PFSK-1 (cell line): ENCODE results near the gene SIVA1.

Experiments used
- FOXP2 ChIP-seq: optimal IDR thresholded peaks from 2 replicates; pipeline ENCODE3; 2011; ENCODE audit warnings: borderline replicate concordance, control low read depth, inconsistent platforms; ENCODE audit not compliant: insufficient read depth; ENCODE audit errors: extremely low read length, extremely low read depth
- POLR2AphosphoS5 ChIP-seq: IDR thresholded peaks from 2 replicates; pipeline ENCODE4 v1.6.1; 2012; ENCODE audit warnings: low read depth, mild to moderate bottlenecking, control low read depth, low read length, moderate library complexity
- REST ChIP-seq, 2 experiments: IDR thresholded peaks; 2 replicates each; pipeline versions ENCODE4 v1.6.1 to v1.8.0; 2011 to 2012; ENCODE audit warnings: low read depth in 2 of 2, low read length in 2 of 2, control low read depth in 1 of 2, inconsistent platforms in 1 of 2, mild to moderate bottlenecking in 1 of 2, moderate library complexity in 1 of 2; ENCODE audit not compliant: insufficient read depth in 1 of 2
- SIN3A ChIP-seq: IDR thresholded peaks from 2 replicates; pipeline ENCODE4 v1.6.1; 2012; ENCODE audit warnings: mild to moderate bottlenecking, low read length, moderate library complexity, borderline replicate concordance; ENCODE audit not compliant: insufficient read depth
- TAF1 ChIP-seq: IDR thresholded peaks from 2 replicates; pipeline ENCODE4 v1.6.1; 2012; ENCODE audit warnings: low read length, control low read depth, borderline replicate concordance; ENCODE audit not compliant: insufficient read depth

Gene SIVA1

DNA sequence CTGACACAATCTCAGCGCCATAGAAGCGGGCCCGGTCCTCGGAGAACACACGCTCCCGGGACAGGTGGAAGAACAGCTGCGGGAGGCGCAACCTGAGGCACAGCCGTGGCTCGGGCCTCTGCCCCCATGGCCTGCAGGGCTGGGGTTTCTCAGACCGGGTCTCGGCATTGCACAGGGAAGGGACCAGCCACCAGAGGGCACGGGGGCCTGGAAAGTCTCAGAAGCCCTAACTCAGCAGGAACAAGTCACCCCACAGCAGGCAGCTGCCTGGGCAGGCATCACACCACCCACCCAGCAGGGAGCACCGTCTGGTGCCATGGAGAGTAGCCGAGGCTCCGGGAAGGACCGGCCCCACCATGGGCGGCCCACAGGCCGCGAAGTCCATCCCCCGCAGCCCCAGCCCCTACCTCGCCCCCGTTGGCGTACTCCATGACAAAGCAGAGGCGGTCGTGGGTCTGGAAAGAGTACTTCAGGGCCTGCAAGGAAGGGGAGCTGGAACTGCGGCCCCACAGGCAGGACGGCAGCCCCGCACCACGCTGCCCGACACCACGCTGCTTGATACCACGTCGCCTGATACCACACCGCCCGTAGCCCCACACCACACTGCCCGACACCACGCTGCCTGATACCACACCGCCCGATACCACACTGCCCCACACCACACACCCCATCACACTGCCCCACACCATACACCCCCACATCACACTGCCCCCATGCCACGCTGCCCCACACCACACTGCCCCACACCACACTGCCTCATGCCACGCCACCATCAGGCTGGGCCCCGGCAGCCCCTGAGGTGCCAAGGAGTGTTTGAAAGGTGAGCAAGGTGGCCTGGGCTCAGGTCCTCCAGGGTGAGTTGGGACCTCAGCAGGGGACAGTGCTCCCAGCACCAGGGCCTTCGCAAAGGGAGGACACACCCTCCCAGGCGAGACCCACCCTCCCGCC lies 20.8 kb downstream of the SIVA1 start:
- TF ChIP-seq POLR2AphosphoS5 (no peak), FOXP2 (no peak), REST (IDR thresholded peaks at IDR 0.05; ENCODE audit: insufficient read depth in 1 of 2, low read depth in 2 of 2, low read length in 2 of 2) (no peak)

DNA sequence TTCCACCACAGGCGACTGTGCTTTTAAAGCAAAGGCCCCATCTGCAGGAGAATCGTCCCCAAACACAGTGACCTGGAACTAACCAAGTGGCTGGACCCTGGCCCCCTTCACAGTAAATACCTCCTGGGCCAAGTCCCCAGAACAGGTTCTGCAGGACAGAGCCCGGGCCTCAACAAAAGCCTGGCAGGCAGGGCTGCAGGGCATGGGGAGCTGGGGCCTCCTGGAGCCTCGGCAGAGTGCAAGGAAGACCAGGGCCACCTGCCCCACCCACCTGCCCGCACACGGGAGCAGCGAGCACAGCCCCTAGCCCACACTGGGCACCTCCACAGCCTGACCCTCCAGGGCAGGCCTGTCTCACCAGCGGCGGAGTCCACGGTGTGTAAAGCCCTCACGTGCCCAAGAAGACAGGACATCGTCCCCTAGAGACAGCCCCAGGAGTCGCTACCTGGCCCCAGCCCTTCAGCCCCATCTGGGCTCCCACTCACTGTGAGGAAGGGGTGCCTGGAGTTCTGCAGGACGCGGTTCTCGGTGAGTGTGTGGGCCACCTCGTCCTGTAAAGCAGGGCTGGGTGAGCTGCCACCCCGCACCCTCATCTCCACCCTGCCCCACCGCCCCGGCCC lies 21.6 kb downstream of the SIVA1 start:
- TF ChIP-seq TAF1, result no peak
- TF ChIP-seq REST (IDR thresholded peaks at IDR 0.05; ENCODE audit: insufficient read depth in 1 of 2, low read depth in 2 of 2, low read length in 2 of 2), result no peak
- no peak for TF ChIP-seq POLR2AphosphoS5
- no peak for TF ChIP-seq SIN3A
- no peak for TF ChIP-seq FOXP2

- TF ChIP-seq REST (IDR thresholded peaks at IDR 0.05; ENCODE audit: insufficient read depth in 1 of 2, low read depth in 2 of 2, low read length in 2 of 2), result no peak
Observed at GRCh38 chr14:104775073-104775489, 22.1 kb downstream of the SIVA1 start.

GRCh38 chr14:104776481-104776880 lies 23.5 kb downstream of the SIVA1 start:
- TF ChIP-seq TAF1 (no peak), FOXP2 (no peak), REST (IDR thresholded peaks at IDR 0.05; ENCODE audit: insufficient read depth in 1 of 2, low read depth in 2 of 2, low read length in 2 of 2) (no peak), POLR2AphosphoS5 (no peak), SIN3A (no peak)
